GM12892 (cell line): ENCODE measurements around the gene ASPM.

Source experiments
- DNase-seq: peaks from one replicate; pipeline ENCODE4 v3.0.0; 2011; ENCODE audit not compliant: insufficient read length
- FAIRE-seq: peaks from 2 replicates; lab custom pipeline; 2011; peaks lifted over from hg19 to GRCh38; lab: Jason Lieb, UNC
- POLR2A ChIP-seq: IDR thresholded peaks from 2 replicates; pipeline ENCODE4 v1.6.1; 2011; ENCODE audit warnings: low read depth, low read length, control low read depth
- POLR2AphosphoS5 ChIP-seq: IDR thresholded peaks from 2 replicates; pipeline ENCODE4 v1.6.1; 2011; ENCODE audit warnings: low read depth, low read length, control low read depth
- TAF1 ChIP-seq: IDR thresholded peaks from 2 replicates; pipeline ENCODE4 v1.6.1; 2011; ENCODE audit warnings: low read depth, mild to moderate bottlenecking, control low read depth, low read length, borderline replicate concordance

ASPM gene

DNA sequence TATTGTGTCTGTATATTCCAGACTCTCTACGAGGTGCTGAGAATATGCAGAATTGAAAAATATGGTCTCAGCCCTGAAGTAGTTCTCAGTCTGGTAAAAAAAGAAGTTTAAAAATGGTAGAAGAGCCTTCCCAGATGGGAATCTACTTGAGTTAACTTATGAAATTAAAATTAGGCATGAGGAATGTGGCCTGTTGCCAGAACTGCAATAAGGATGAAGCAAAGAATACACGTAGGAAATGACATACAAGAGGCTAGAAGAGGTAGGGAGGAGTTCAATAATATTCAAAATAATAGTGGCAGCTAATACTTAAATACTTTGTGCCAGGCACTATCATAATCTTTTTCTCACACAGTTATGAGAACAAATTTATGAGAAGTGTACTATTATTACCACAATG lies 6.3 kb downstream of the ASPM start:
- DNase-seq (no peak), FAIRE-seq (no peak)
- no peak for TF ChIP-seq TAF1
- no peak for TF ChIP-seq POLR2A

DNA sequence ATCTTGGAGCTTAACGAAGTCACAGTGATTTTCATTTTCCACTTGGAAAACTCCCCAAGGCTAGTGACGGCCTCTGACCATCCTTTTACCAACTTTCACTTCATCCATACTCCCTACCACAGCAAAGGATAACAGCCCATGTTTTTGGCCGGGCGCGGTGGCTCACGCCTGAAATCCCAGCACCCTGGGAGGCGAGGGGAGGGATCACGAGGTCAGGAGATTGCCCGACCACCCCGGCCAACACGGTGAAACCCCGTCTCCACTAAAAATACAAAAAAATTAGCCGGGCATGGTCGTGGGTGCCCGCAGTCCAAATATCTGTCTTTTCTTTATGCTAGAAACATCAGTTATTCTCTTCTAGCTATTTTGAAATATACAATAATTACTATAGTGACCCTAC lies 7.3 kb downstream of the ASPM start:
- TF ChIP-seq POLR2AphosphoS5, result no peak
- no peak for TF ChIP-seq POLR2A
- TF ChIP-seq TAF1, result no peak
- FAIRE-seq (no peak), DNase-seq (no peak)

DNA sequence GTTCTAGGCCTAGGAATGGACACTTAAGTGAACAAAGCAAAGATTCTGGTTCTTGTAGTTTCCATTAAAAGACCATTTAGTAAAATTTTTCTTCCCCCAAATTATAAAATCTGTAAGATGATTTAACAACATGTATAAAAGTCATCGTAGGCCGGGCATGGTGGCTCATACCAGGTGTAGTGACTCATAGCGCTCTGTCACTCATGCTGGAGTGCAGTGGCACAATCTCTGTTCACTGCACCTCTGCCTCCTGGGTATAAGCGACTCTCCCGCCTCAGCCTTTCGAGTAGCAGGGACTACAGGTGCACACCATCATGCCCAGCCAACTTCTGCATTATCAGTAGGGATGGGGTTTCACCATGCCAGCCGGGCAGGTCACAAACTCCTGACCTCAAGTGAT lies 9.1 kb downstream of the ASPM start:
- FAIRE-seq (no peak), DNase-seq (no peak)
- no peak for TF ChIP-seq TAF1
- TF ChIP-seq POLR2A, result no peak
- no peak for TF ChIP-seq POLR2AphosphoS5

DNA sequence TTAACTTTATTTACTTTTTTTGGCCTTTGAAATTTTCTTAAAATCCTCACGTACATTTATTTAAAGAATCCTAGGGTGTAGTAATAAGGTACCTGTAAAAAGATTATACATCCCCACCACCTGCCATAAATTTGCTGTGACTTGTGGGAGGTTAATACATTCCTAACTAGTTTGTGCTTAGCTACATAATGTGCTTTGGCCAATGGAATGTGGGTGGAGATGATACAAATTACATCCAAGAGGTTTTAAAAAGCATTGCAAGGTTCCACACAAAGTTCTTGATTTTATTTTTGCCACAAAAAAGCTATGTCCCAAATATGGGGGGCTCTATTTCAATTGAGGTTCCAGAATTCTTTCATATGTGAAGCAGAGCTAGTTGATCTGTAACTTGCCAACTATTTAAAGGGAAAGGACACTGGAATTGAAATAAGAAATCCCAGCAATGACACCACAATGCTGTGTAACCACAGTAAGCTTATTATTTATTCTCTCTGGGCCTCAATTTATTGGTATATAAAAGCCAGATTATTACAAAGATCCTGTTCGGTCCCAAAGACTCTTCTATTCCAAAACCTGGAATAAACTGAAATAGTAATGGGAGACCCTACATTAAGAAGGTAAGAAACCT lies 15.7 kb downstream of the ASPM start:
- TF ChIP-seq POLR2AphosphoS5 (no peak), POLR2A (no peak), TAF1 (no peak)
- DNase-seq, result no peak
- no peak for FAIRE-seq

GRCh38 chr1:197129698-197130097 lies 16.8 kb downstream of the ASPM start:
- FAIRE-seq (no peak), DNase-seq (no peak)
- TF ChIP-seq TAF1 (no peak), POLR2A (no peak), POLR2AphosphoS5 (no peak)

DNA sequence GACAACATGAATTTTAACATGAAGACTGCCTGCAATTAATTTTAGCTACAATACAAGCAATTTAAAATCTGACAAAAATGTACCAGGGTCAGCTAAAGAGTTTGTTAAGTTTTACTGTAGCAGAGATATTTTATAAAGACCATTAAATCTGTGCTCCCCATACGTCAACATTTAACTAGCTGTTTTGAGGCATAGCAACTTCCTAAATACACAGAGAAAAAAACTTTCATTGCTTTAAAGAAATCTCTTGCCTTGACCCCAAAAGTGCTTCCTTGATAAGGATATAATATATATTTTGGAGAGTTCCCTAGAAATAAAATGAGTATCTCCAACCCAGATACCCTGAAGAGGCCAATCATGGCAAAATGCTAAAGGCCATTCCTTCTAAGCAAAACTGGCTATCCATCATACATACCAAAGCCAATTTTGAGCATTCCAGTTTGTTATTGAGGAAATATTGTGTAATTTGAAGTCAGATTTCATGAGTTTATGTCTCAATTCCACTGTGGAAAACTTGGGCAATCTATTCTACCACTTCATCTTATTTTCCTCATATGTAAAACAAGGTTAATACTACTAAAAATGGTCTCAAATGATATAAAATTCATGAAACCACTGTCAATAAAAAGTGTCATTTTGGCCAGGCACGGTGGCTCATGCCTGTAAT lies 19.1 kb downstream of the ASPM start:
- FAIRE-seq, result no peak
- TF ChIP-seq POLR2AphosphoS5 (no peak), POLR2A (no peak), TAF1 (no peak)
- DNase-seq, result no peak

GRCh38 chr1:197126691-197127090 lies 19.8 kb downstream of the ASPM start:
- FAIRE-seq (no peak), DNase-seq (no peak)
- TF ChIP-seq POLR2A, result no peak
- no peak for TF ChIP-seq TAF1
- no peak for TF ChIP-seq POLR2AphosphoS5

- DNase-seq (no peak), FAIRE-seq (no peak)
- TF ChIP-seq POLR2AphosphoS5 (no peak), POLR2A (no peak), TAF1 (no peak)
These were observed 22.1 kb downstream of the ASPM start for GRCh38 chr1:197124376-197124775.

DNA sequence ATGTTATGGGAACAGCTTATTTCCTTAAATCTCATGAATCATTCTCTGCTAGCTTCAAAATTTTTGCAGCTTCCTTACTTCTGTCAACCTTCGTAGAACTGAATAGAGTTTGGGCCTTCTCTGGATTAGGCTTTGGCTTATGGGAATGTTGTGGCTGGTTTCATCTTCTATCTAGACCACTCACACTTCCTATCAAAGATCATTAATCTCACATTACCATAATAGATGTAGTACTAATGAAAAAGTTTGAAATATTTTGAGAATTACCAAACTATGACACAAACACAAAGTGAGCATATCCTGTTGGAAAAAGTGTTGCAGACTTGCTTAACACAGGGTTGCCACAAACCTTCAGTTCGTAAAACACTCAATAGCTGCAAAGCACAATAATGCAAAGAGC lies 30.3 kb downstream of the ASPM start:
- FAIRE-seq (no peak), DNase-seq (no peak)
- TF ChIP-seq POLR2AphosphoS5, result no peak
- no peak for TF ChIP-seq POLR2A
- no peak for TF ChIP-seq TAF1

- TF ChIP-seq POLR2A (no peak), POLR2AphosphoS5 (no peak), TAF1 (no peak)
- FAIRE-seq (no peak), DNase-seq (no peak)
These were observed 39.6 kb downstream of the ASPM start for GRCh38 chr1:197106869-197107268.

- DNase-seq (no peak), FAIRE-seq (no peak)
- TF ChIP-seq POLR2AphosphoS5 (no peak), POLR2A (no peak), TAF1 (no peak)
These were observed 43.2 kb downstream of the ASPM start for GRCh38 chr1:197103300-197103699.

- TF ChIP-seq POLR2AphosphoS5 (no peak), POLR2A (no peak), TAF1 (no peak)
- FAIRE-seq (no peak), DNase-seq (no peak)
These were observed 44.5 kb downstream of the ASPM start for GRCh38 chr1:197101978-197102377.

GRCh38 chr1:197100677-197101076 lies 45.8 kb downstream of the ASPM start:
- no peak for DNase-seq
- TF ChIP-seq POLR2AphosphoS5 (no peak), POLR2A (no peak), TAF1 (no peak)
- FAIRE-seq, result no peak
